Tibial artery (tissue), 4 donors: ENCODE data around the gene GLOD4.
A peak's percentile ranks its signal among the peaks of the same experiment; 100 is the strongest.
"Not testable (repeated sequence)": the region's sequence is repeated elsewhere in the genome, so short reads cannot be mapped to it uniquely, and the experiment has no call there.

Experiments
- DNase-seq, 2 donors: peaks; one replicate each; pipeline ENCODE4 v3.0.0-alpha.2; 2019
- H3K27ac ChIP-seq, 2 donors: fragments of 200-600 bp; sonication (generic) in 1 of 2; 1 replicate in 1 of 2; 2 replicates in 1 of 2; pipeline ENCODE4 v1.5.1; 2018 to 2019; ENCODE audit warnings: mild to moderate bottlenecking in 1 of 2
- H3K27me3 ChIP-seq, 2 donors: fragments of 200-600 bp; sonication (generic) in 1 of 2; one replicate each; pipeline versions ENCODE4 v1.5.1 to v1.6.0; 2016 to 2019
- H3K36me3 ChIP-seq, 3 donors: fragments of 200-600 bp; sonication (generic) in 2 of 3; one replicate each; pipeline ENCODE4 v1.5.1; 2016 to 2019; ENCODE audit warnings: mild to moderate bottlenecking in 2 of 3
- H3K4me1 ChIP-seq, 4 donors: fragments of 200-600 bp; sonication (generic) in 2 of 4; 1 replicate in 3 of 4; 2 replicates in 1 of 4; pipeline ENCODE4 v1.5.1; 2016 to 2019
- H3K4me3 ChIP-seq, 2 donors: fragments of 200-600 bp; sonication (generic) in 1 of 2; 1 replicate in 1 of 2; 2 replicates in 1 of 2; pipeline ENCODE4 v1.5.1; 2018 to 2019; ENCODE audit warnings: mild to moderate bottlenecking in 2 of 2
- H3K9me3 ChIP-seq, 3 donors: fragments of 200-600 bp; sonication (generic) in 1 of 3; one replicate each; pipeline ENCODE4 v1.5.1; 2016 to 2019
- intact Hi-C: fragments of 100-400 bp; cut with DNase I; formaldehyde crosslinking; loops from one replicate; pipeline ENCODE4 v1.15.0; 2023; ENCODE audit warnings: low total_unique reads
- TF ChIP-seq, protein P1 (sequence below), 2 experiments: fragments of 200-600 bp in 1 of 2; fragments of 450-650 bp in 1 of 2; IDR thresholded peaks; one replicate each; pipeline ENCODE4 v1.5.1; 2017 to 2019; ENCODE audit warnings: antibody characterized with exemption in 2 of 2, mild to moderate bottlenecking in 1 of 2, moderate library complexity in 1 of 2

The GLOD4 gene

DNA sequence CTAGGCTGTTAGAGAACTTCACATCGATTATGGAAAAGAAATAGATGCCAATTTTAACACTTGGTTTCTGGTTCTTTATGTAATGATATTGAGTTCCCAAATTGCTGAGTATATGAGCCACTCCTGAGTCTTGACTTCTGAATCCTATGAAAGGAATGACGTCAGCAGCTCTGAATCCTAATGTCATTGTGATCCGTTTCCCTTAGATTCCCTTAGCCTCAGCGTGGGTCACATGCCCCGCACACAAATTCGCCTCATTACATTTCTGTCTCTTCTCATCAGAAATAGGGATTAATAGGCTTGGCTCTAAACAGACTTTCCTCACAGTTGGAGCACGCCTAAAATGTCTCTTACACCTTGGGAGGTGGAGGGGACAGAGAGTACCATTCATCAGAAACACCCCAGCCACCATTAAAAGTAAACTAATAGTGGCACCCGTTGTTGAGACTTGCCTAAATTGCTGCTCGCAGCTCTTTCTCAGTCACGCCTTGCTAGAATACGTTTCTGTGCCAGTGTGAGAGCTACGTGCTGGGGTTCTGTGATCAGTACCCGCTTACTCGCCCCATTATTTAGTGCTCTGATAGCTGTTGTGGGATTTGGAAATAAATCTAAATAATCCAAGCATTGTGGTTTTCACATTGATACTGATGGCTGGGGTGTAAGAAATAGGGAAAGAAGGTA lies 7.2 kb upstream of the GLOD4 start:
- Histone ChIP-seq H3K9me3 (no peaks in the 10 kb centered on the region), H3K27ac (peak overlapping the region in 1 of 2 donors; percentile 37), H3K36me3 (peaks cover 33 to 63% (median 48%) of the 10 kb centered on the region in 3 donors), H3K4me3 (no peak overlapping the region), H3K4me1 (peaks cover 0 to 10% (median under 1%) of the 10 kb centered on the region in 4 donors), H3K27me3 (no peaks in the 10 kb centered on the region)
- DNase-seq, result peak; percentile 0 to 34
- intact Hi-C loops, result no loop called here
- TF ChIP-seq, protein P1, sequence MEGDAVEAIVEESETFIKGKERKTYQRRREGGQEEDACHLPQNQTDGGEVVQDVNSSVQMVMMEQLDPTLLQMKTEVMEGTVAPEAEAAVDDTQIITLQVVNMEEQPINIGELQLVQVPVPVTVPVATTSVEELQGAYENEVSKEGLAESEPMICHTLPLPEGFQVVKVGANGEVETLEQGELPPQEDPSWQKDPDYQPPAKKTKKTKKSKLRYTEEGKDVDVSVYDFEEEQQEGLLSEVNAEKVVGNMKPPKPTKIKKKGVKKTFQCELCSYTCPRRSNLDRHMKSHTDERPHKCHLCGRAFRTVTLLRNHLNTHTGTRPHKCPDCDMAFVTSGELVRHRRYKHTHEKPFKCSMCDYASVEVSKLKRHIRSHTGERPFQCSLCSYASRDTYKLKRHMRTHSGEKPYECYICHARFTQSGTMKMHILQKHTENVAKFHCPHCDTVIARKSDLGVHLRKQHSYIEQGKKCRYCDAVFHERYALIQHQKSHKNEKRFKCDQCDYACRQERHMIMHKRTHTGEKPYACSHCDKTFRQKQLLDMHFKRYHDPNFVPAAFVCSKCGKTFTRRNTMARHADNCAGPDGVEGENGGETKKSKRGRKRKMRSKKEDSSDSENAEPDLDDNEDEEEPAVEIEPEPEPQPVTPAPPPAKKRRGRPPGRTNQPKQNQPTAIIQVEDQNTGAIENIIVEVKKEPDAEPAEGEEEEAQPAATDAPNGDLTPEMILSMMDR (IDR thresholded peaks at IDR 0.05), result no peak

DNA sequence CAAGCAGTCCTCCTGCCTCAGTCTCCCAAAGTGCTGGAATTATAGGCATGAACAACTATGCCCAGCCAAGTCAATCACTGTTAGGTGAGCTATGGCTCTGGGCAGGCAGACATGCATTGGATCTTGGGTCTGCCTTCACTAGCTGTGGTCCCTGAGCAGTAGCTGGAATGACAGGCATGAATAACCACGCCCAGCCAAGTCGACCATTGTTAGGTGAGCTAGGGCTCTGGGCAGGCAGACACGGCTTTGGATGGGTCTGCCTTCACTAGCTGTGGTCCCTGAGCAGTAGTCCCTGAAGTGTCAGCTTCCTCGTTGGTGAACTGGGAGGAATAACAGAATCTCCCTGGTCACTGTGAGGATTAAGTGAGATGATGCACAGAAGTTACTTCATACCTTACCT lies 6.5 kb upstream of the GLOD4 start:
- intact Hi-C loops, result no loop called here
- H3K27me3 ChIP-seq, result no peaks in the 10 kb centered on the region
- no peak overlapping the region for H3K27ac ChIP-seq
- TF ChIP-seq, protein P1 (IDR thresholded peaks at IDR 0.05), result no peak
- peaks cover 0 to 14% (median 3%) of the 10 kb centered on the region in 4 donors for H3K4me1 ChIP-seq
- H3K9me3 ChIP-seq, result no peaks in the 10 kb centered on the region
- H3K4me3 ChIP-seq, result no peak overlapping the region
- DNase-seq, result peak in 1 of 2 donors; percentile 42
- peaks cover 33 to 63% (median 48%) of the 10 kb centered on the region in 3 donors for H3K36me3 ChIP-seq

DNA sequence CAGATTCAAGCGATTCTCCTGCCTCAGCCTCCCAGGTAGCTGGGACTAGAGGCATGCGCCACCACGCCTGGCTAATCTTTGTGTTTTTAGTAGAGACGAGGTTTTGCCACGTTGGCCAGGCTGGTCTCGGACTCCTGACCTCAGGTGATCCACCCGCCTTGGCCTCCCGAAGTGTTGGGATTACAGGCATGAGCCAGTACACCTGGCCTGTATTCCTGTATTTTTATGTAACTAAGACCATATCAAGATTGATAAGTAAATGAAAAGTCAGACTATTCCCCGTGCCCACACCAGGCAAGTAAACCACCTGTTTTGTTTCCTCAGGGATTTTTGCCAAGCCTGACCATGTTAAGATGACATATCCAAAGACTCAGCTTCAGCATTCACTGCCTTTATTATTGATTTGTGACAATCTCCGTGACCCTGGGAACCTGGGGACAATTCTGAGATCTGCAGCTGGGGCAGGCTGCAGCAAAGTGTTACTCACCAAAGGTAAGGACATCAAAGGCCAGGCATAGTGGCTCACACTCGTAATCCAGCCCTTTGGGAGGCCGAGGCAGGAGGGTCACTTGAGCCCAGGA lies 5.7 kb upstream of the GLOD4 start:
- peaks cover 33 to 60% (median 47%) of the 10 kb centered on the region in 3 donors for H3K36me3 ChIP-seq
- TF ChIP-seq, protein P1 (IDR thresholded peaks at IDR 0.05), result no peak

DNA sequence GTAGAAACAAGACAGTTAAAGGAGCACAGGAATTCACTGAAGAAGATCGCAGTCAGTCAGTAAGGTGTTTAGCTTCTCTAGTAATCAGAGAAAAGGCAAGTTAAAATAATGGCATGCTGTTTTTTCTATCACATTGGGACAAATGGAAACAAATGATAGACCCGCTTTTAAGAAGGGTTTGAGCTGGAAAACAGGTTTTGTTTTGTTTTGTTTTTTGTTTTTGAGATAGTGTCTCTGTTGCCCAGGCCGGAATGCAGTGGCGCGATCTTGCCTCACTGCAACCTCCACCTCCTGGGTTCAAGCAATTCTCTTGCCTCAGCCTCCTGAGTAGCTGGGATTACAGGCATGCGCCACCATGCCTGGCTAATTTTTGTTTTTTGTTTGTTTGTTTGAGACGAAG lies 3.8 kb upstream of the GLOD4 start:
- Histone ChIP-seq H3K36me3 (peaks cover 26 to 42% (median 30%) of the 10 kb centered on the region in 3 donors), H3K4me1 (peaks cover 0 to 29% (median 19%) of the 10 kb centered on the region in 4 donors)
- H3K9me3 ChIP-seq, H3K27me3 ChIP-seq, DNase-seq, H3K4me3 ChIP-seq, intact Hi-C loops, H3K27ac ChIP-seq: not testable (repeated sequence)

More for the DNA sequence above, 5.7 kb upstream of the GLOD4 start:
- H3K9me3 ChIP-seq, result no peaks in the 10 kb centered on the region
- peaks cover 0 to 22% (median 11%) of the 10 kb centered on the region in 4 donors for H3K4me1 ChIP-seq
- H3K27ac ChIP-seq, result no peak overlapping the region
- no peaks in the 10 kb centered on the region for H3K27me3 ChIP-seq
- intact Hi-C loops, result no loop called here
- no peak overlapping the region for H3K4me3 ChIP-seq
- DNase-seq, result peak in 1 of 2 donors; percentile 13

DNA sequence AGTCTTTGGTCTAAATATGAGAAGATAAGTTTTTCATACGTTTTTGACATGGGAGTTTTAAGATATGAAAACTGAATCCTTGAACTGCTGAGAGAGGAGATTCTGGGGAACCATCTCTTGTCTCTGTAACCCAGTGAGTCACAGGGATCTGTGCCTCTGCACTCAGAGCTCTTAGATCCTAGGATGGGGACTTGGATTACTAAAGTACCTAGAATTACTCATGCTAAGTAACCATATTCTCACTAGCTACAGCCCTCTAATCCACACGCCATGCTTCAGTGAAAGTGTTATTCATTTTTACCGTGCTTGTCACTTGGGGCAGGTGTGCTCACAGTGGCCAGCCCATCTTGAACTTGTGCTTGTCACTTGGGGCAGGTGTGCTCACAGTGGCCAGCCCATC lies 2.1 kb upstream of the GLOD4 start:
- H3K27me3 ChIP-seq, result no peaks in the 10 kb centered on the region
- peaks cover 16 to 28% (median 18%) of the 10 kb centered on the region in 3 donors for H3K36me3 ChIP-seq
- no peak overlapping the region for H3K27ac ChIP-seq
- TF ChIP-seq, protein P1 (IDR thresholded peaks at IDR 0.05), result no peak
- DNase-seq, result no peak
- peaks cover 0 to 25% (median 20%) of the 10 kb centered on the region in 4 donors for H3K4me1 ChIP-seq
- H3K9me3 ChIP-seq, result no peaks in the 10 kb centered on the region
- H3K4me3 ChIP-seq, result no peak overlapping the region
- intact Hi-C loops, result no loop called here

DNA sequence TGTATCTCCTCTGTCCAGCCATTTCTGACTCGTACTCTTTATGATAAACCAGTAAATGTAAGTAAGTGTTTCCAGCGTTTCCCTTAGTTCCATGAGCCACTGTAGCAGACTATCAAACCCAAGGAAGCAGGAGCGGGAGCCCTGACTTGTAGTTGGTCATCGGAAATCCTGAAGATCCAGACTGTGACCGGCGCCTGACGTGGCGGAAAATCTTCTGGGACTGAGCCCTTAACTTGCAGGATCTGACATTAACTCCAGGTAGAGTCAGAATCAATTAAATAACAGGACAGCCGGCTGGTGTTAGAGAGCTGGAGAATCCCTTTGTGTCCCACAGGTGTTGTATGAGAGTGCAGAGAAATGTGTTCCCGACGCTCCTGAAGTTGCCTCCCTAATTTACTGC lies 4.0 kb downstream of the GLOD4 start:
- Histone ChIP-seq H3K4me3 (no peak overlapping the region), H3K27me3 (no peaks in the 10 kb centered on the region), H3K9me3 (no peaks in the 10 kb centered on the region), H3K36me3 (peaks cover 30 to 56% (median 54%) of the 10 kb centered on the region in 3 donors), H3K27ac (no peak overlapping the region), H3K4me1 (peaks cover 0 to 14% (median 12%) of the 10 kb centered on the region in 4 donors)
- TF ChIP-seq, protein P1 (IDR thresholded peaks at IDR 0.05), result no peak
- DNase-seq, result no peak
- intact Hi-C loops, result no loop called here
